ACHN (cell line): ENCODE results near the gene INTS1.

Experiments
- DNase-seq: peaks from one replicate; pipeline ENCODE4 v3.0.0-alpha.2; 2015
- in situ Hi-C: cut with HindIII; loops from 2 replicates; pipeline ENCODE4 v1.10.0; 2017; ENCODE audit warnings: low sequenced_read_pairs, low pct_ligation_motif_present, low pct_unique_long_range_greater_than_20kb

INTS1 gene

GRCh38 chr7:1496531-1497292 is 7.5 kb downstream of the INTS1 start:
- DNase-seq, result no peak
- in situ Hi-C loops, result no loop called here

- DNase-seq, result no peak
- in situ Hi-C loops, result no loop called here
Observed at GRCh38 chr7:1495564-1496242, 8.5 kb downstream of the INTS1 start.

- in situ Hi-C loops, result no loop called here
- no peak for DNase-seq
Observed at GRCh38 chr7:1494866-1495563, 9.2 kb downstream of the INTS1 start.

- in situ Hi-C loops, result no loop called here
Observed at GRCh38 chr7:1494447-1494846, 9.7 kb downstream of the INTS1 start.

GRCh38 chr7:1493571-1493970 is 10.6 kb downstream of the INTS1 start:
- no peak for DNase-seq
- in situ Hi-C loops, result no loop called here

More at GRCh38 chr7:1494447-1494846, 9.7 kb downstream of the INTS1 start:
- no peak for DNase-seq

GRCh38 chr7:1493129-1493528 is 11.1 kb downstream of the INTS1 start:
- in situ Hi-C loops, result no loop called here

GRCh38 chr7:1492640-1493039 is 11.5 kb downstream of the INTS1 start:
- in situ Hi-C loops, result no loop called here
- DNase-seq, result no peak

More at GRCh38 chr7:1493129-1493528, 11.1 kb downstream of the INTS1 start:
- DNase-seq, result no peak

- in situ Hi-C loops, result no loop called here
- no peak for DNase-seq
Observed at GRCh38 chr7:1492221-1492620, 12.0 kb downstream of the INTS1 start.

GRCh38 chr7:1490837-1491236 is 13.4 kb downstream of the INTS1 start:
- in situ Hi-C loops, result no loop called here
- DNase-seq, result no peak

- in situ Hi-C loops, result no loop called here
Observed at GRCh38 chr7:1489336-1489735, 14.9 kb downstream of the INTS1 start.

GRCh38 chr7:1488016-1488415 is 16.2 kb downstream of the INTS1 start:
- in situ Hi-C loops, result no loop called here
- no peak for DNase-seq

More at GRCh38 chr7:1489336-1489735, 14.9 kb downstream of the INTS1 start:
- DNase-seq, result no peak

GRCh38 chr7:1487466-1487865 is 16.7 kb downstream of the INTS1 start:
- in situ Hi-C loops, result no loop called here
- DNase-seq, result no peak

GRCh38 chr7:1486571-1486970 is 17.6 kb downstream of the INTS1 start:
- in situ Hi-C loops, result no loop called here
- no peak for DNase-seq

GRCh38 chr7:1485156-1485555 is 19.0 kb downstream of the INTS1 start:
- in situ Hi-C loops, result no loop called here
- DNase-seq, result no peak

GRCh38 chr7:1484569-1484968 is 19.6 kb downstream of the INTS1 start:
- DNase-seq, result no peak
- in situ Hi-C loops, result no loop called here

GRCh38 chr7:1483536-1484505 is 20.4 kb downstream of the INTS1 start:
- DNase-seq, result no peak
- in situ Hi-C loops, result no loop called here

- in situ Hi-C loops, result no loop called here
- DNase-seq, result no peak
Observed at GRCh38 chr7:1483079-1483478, 21.1 kb downstream of the INTS1 start.

GRCh38 chr7:1481300-1481699 is 22.9 kb downstream of the INTS1 start:
- in situ Hi-C loops, result no loop called here
- DNase-seq, result no peak
